ENCODE results near the gene GPR17. TPM values are rescaled to one million over a fixed set of nuclear protein-coding genes. Genes with fewer than 3 reads are reported as not detected.
A peak's percentile ranks its signal among the peaks of the same experiment; 100 is the strongest.

The GPR17 gene
- total and polyA plus RNA-seq, 11 donors = 0.10 to 8.0 (median 0.26) TPM; not detected in 3

- intact Hi-C loops (cut with DNase I) = loop anchor here in 8 of 10 donors (10.0 kb wide), 5 partner anchors 77 to 267 kb away; partner anchors contain the start of gene LIMS2 (in 1 of the 8)
- H3K4me1 ChIP-seq = no peaks in the 10 kb centered on the region
- no peak overlapping the region for H3K4me3 ChIP-seq
- H3K27ac ChIP-seq = no peak overlapping the region
- 79 to 91% (median 89%) methylated on average over 4 of the region's 4 CpGs for WGBS, 4 donors
- TF ChIP-seq POLR2A (IDR thresholded peaks at IDR 0.05) = no peak
- TF ChIP-seq CTCF (IDR thresholded peaks at IDR 0.05) = no peak
- no peaks in the 10 kb centered on the region for H3K27me3 ChIP-seq
- H3K36me3 ChIP-seq = no peaks in the 10 kb centered on the region
- no peak for ATAC-seq
- peaks cover 0 to 2% (median 0%) of the 10 kb centered on the region in 12 donors for H3K9me3 ChIP-seq
- DNase-seq = no peak
Observed at GRCh38 chr2:127597984-127598380, 48.0 kb upstream of the GPR17 start.

- Histone ChIP-seq H3K36me3 (no peaks in the 10 kb centered on the region), H3K4me3 (no peak overlapping the region), H3K27ac (no peak overlapping the region), H3K27me3 (no peaks in the 10 kb centered on the region), H3K9me3 (peaks cover 0 to 8% (median 0%) of the 10 kb centered on the region in 12 donors), H3K4me1 (no peaks in the 10 kb centered on the region)
- no peak for DNase-seq
- TF ChIP-seq POLR2A (IDR thresholded peaks at IDR 0.05) = no peak
- no peak for TF ChIP-seq CTCF (IDR thresholded peaks at IDR 0.05)
- intact Hi-C loops (cut with DNase I) = loop anchor here in 8 of 10 donors (10.0 kb wide), 5 partner anchors 76 to 266 kb away; partner anchors contain the start of gene LIMS2 (in 1 of the 8)
- 85 to 94% (median 88%) methylated on average over 3 of the region's 3 CpGs for WGBS, 4 donors
- no peak for ATAC-seq
Observed at GRCh38 chr2:127598711-127599110, 47.2 kb upstream of the GPR17 start.

GRCh38 chr2:127599211-127599610 lies 46.7 kb upstream of the GPR17 start:
- ATAC-seq (no peak), DNase-seq (no peak)
- no peak overlapping the region for H3K27ac ChIP-seq
- 63 to 77% (median 68%) methylated on average over 3 of the region's 3 CpGs for WGBS, 4 donors
- no peaks in the 10 kb centered on the region for H3K27me3 ChIP-seq
- no peak overlapping the region for H3K4me3 ChIP-seq
- TF ChIP-seq POLR2A (IDR thresholded peaks at IDR 0.05) (no peak), CTCF (IDR thresholded peaks at IDR 0.05) (no peak)
- H3K4me1 ChIP-seq = no peaks in the 10 kb centered on the region
- H3K9me3 ChIP-seq = peaks cover 0 to 8% (median 0%) of the 10 kb centered on the region in 12 donors
- intact Hi-C loops (cut with DNase I) = loop anchor here in 8 of 10 donors (10.0 kb wide), 5 partner anchors 76 to 266 kb away; partner anchors contain the start of gene LIMS2 (in 1 of the 8)
- H3K36me3 ChIP-seq = no peaks in the 10 kb centered on the region

GRCh38 chr2:127604986-127605385 lies 41.0 kb upstream of the GPR17 start:
- Histone ChIP-seq H3K27ac (no peak overlapping the region), H3K27me3 (no peaks in the 10 kb centered on the region), H3K36me3 (no peaks in the 10 kb centered on the region), H3K9me3 (peaks cover 0 to 8% (median 0%) of the 10 kb centered on the region in 12 donors), H3K4me3 (no peak overlapping the region), H3K4me1 (no peaks in the 10 kb centered on the region)
- 83 to 91% (median 88%) methylated on average over 8 of the region's 8 CpGs for WGBS, 4 donors
- ATAC-seq (no peak), DNase-seq (peak in 2 of 5 donors; percentile 7)
- intact Hi-C loops (cut with DNase I) = no loop called here
- no peak for TF ChIP-seq POLR2A (IDR thresholded peaks at IDR 0.05)
- no peak for TF ChIP-seq CTCF (IDR thresholded peaks at IDR 0.05)

Data from heart left ventricle (tissue), 16 donors.